Testis (tissue), 2 donors: ENCODE measurements around the gene BCAS3.

ENCODE experiments used
- CTCF ChIP-seq, 3 experiments: fragments of 450-650 bp in 2 of 3; fragments of 200-600 bp in 1 of 3; sonication (generic) in 1 of 3; IDR thresholded peaks; one replicate each; pipeline ENCODE4 v1.5.1; 2016 to 2019; ENCODE audit warnings: antibody characterized with exemption in 3 of 3, mild to moderate bottlenecking in 2 of 3, moderate library complexity in 1 of 3
- POLR2A ChIP-seq: fragments of 450-650 bp; IDR thresholded peaks from one replicate; pipeline ENCODE4 v1.6.1; 2017; ENCODE audit warnings: antibody characterized with exemption, mild to moderate bottlenecking, moderate library complexity

DNA sequence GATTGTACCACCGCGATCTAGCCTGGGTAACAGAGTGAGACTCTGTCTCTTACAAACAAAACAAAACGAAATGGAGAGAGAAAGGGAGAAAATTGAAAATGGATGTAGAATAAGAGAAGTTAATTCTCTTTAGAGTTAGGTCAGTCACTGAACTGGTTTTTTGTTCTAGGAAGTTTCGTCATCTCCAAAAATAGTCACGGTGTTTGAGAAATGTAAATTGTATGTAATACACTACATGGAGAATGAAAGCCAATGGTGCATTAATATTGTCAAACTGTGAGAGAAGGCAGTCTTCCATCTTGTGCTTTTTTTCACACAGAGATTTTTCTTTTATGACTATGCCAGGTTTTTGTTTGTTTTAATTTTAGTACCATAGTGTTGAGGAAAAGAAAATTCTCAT is 145.9 kb downstream of the BCAS3 start:
- TF ChIP-seq CTCF (IDR thresholded peaks at IDR 0.05) (no peak), POLR2A (no peak)
